Suprapubic skin (tissue), 3 donors: Measurements from ENCODE around the gene POLR1C.

Source experiments
- CTCF ChIP-seq, 2 donors: fragments of 200-600 bp in 1 of 2; fragments of 450-650 bp in 1 of 2; sonication (generic) in 1 of 2; IDR thresholded peaks; one replicate each; pipeline ENCODE4 v1.5.1; 2016 to 2019; ENCODE audit warnings: antibody characterized with exemption in 2 of 2, mild to moderate bottlenecking in 1 of 2, moderate library complexity in 1 of 2
- POLR2AphosphoS5 ChIP-seq, 3 donors: sonication (generic); formaldehyde crosslinking; IDR thresholded peaks; one replicate each; pipeline ENCODE4 v1.6.1; 2017; ENCODE audit warnings: antibody characterized with exemption in 3 of 3

GRCh38 chr6:43522547-43523261 lies 5.8 kb downstream of the POLR1C start:
- TF ChIP-seq CTCF (IDR thresholded peaks at IDR 0.05) (no peak), POLR2AphosphoS5 (IDR thresholded peaks at IDR 0.05) (no peak)
